Measurements from ENCODE around the gene RUNX2. TPM values are rescaled to one million over a fixed set of nuclear protein-coding genes. Genes with fewer than 3 reads are reported as not detected.

RUNX2 gene
- polyA plus RNA-seq, 1 donor from 2014 or later: not detected

- H3K4me3 ChIP-seq (ENCODE audit: low read length): no peak overlapping the region
- no peaks in the 10 kb centered on the region for H3K36me3 ChIP-seq (ENCODE audit: insufficient read depth, low read length)
- H4K20me1 ChIP-seq (ENCODE audit: insufficient read depth): no peaks in the 10 kb centered on the region
- no peaks in the 10 kb centered on the region for H3K9me2 ChIP-seq (ENCODE audit: insufficient read depth, low read length)
- no peaks in the 10 kb centered on the region for H3F3A ChIP-seq (ENCODE audit: insufficient read depth, low read length, poor library complexity, severe bottlenecking)
- H3K27ac ChIP-seq (ENCODE audit: low read length): no peak overlapping the region
- H3K79me2 ChIP-seq (replicated peaks; ENCODE audit: insufficient read depth, low read length): no peaks in the 10 kb centered on the region
- TF ChIP-seq CTCF (IDR thresholded peaks at IDR 0.05; ENCODE audit: poor library complexity, severe bottlenecking) (no peak), SMC3 (conservative IDR thresholded peaks at IDR 0.05; ENCODE audit: poor library complexity) (no peak), POLR2AphosphoS5 (IDR thresholded peaks at IDR 0.05) (no peak), TAF1 (IDR thresholded peaks at IDR 0.05; ENCODE audit: low read depth) (no peak), REST (IDR thresholded peaks at IDR 0.05; ENCODE audit: borderline replicate concordance) (no peak), EZH2 (IDR thresholded peaks at IDR 0.05; ENCODE audit: borderline replicate concordance, insufficient read depth, low read length, poor library complexity, severe bottlenecking) (no peak), EP300 (conservative IDR thresholded peaks at IDR 0.05; ENCODE audit: poor library complexity, severe bottlenecking) (no peak), MXI1 (conservative IDR thresholded peaks at IDR 0.05; ENCODE audit: poor library complexity, severe bottlenecking) (no peak), RAD21 (conservative IDR thresholded peaks at IDR 0.05) (no peak)
- H3K9ac ChIP-seq (ENCODE audit: low read length): no peak overlapping the region
- H2AFZ ChIP-seq (ENCODE audit: low read depth, low read length): no peak overlapping the region
- H3K4me2 ChIP-seq (ENCODE audit: low read length): no peak overlapping the region
- H3K9me3 ChIP-seq (ENCODE audit: low read length): no peaks in the 10 kb centered on the region
- no peaks in the 10 kb centered on the region for H3K27me3 ChIP-seq (ENCODE audit: insufficient read depth, low read depth, low read length)
Observed at GRCh38 chr6:45707176-45707575, 379.0 kb downstream of the RUNX2 start.

DNA sequence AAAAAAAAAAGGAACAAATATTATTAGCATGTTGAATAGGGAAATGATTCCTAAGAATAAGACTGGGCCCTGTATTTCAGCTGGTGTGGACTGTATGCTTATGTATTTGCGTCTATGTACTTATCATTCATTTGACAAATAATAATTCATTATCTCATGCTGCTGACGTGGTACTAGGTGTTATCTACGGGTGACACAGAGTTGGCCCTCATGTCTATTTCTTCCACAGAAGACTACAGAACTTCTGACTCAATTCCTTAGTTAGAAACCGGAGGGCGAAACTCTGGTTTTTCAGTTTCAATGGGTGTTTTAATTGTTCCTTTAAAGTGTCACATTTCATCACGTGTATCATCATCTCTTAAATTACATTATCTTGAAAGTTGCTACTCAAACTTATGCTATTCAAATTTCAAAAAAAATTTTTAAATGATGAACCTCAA is 381.7 kb downstream of the RUNX2 start:
- TF ChIP-seq EP300 (conservative IDR thresholded peaks at IDR 0.05; ENCODE audit: poor library complexity, severe bottlenecking) (no peak), RAD21 (conservative IDR thresholded peaks at IDR 0.05) (no peak), CTCF (IDR thresholded peaks at IDR 0.05; ENCODE audit: poor library complexity, severe bottlenecking) (no peak), POLR2AphosphoS5 (IDR thresholded peaks at IDR 0.05) (no peak), EZH2 (IDR thresholded peaks at IDR 0.05; ENCODE audit: borderline replicate concordance, insufficient read depth, low read length, poor library complexity, severe bottlenecking) (no peak), MXI1 (conservative IDR thresholded peaks at IDR 0.05; ENCODE audit: poor library complexity, severe bottlenecking) (no peak), TAF1 (IDR thresholded peaks at IDR 0.05; ENCODE audit: low read depth) (no peak), SMC3 (conservative IDR thresholded peaks at IDR 0.05; ENCODE audit: poor library complexity) (no peak), REST (IDR thresholded peaks at IDR 0.05; ENCODE audit: borderline replicate concordance) (no peak)
- H3K9me2 ChIP-seq (ENCODE audit: insufficient read depth, low read length): no peaks in the 10 kb centered on the region
- no peak overlapping the region for H3K4me2 ChIP-seq (ENCODE audit: low read length)
- H3K9ac ChIP-seq (ENCODE audit: low read length): no peak overlapping the region
- no peak overlapping the region for H3K4me3 ChIP-seq (ENCODE audit: low read length)
- no peaks in the 10 kb centered on the region for H3K36me3 ChIP-seq (ENCODE audit: insufficient read depth, low read length)
- no peaks in the 10 kb centered on the region for H3K27me3 ChIP-seq (ENCODE audit: insufficient read depth, low read depth, low read length)
- no peaks in the 10 kb centered on the region for H3K9me3 ChIP-seq (ENCODE audit: low read length)
- no peak overlapping the region for H3K27ac ChIP-seq (ENCODE audit: low read length)
- no peaks in the 10 kb centered on the region for H3K79me2 ChIP-seq (replicated peaks; ENCODE audit: insufficient read depth, low read length)
- H4K20me1 ChIP-seq (ENCODE audit: insufficient read depth): no peaks in the 10 kb centered on the region
- H2AFZ ChIP-seq (ENCODE audit: low read depth, low read length): no peak overlapping the region
- no peaks in the 10 kb centered on the region for H3F3A ChIP-seq (ENCODE audit: insufficient read depth, low read length, poor library complexity, severe bottlenecking)
